Measurements from ENCODE around the gene CYP2D6. TPM values are rescaled to one million over a fixed set of nuclear protein-coding genes. Genes with fewer than 3 reads are reported as not detected.
A peak's percentile ranks its signal among the peaks of the same experiment; 100 is the strongest.

Gene CYP2D6
- polyA plus RNA-seq, 4 donors = 1.8 to 14.8 (median 4.6) TPM

DNA sequence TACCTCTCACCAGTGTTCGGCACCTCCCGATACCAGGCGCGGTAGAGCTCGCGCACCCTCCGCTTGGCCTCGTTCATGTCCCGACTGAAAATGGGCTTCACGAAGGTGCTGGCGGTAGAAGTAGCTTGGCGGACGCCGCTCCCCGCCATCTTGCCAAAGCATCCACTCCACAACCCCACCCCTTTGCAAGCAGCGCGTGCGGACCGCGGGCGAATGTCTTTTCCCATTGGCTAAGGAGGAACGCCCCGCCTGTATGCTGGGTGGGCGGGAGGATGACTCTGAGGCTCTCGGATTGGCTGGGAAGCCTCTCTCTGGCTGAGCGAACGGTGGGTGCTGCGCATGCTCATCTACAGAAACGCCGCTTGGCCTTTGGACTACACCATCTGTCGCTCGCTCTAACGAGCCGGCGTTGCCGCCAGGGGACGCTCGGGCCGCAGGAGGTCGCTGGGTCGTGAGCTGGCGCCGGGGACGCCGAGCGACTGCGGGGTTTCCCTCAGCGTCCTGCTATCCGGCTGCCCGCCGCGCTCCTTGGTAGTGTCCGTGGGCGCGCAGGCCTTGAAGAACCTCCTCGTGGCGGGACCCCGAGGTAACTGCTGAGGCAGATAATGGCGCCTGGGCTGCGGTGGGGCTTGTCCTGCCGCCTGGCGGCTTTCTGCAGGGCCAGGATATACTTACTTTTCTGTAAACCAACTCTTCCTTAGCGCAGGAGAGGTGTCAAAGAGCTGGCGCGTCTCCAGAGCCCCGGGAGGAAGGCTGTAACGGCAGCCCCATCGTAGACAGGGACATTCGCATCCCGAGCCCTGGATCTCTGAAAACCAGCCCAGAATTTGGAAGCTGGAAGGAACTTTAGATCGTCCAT is 39.8 kb downstream of the CYP2D6 start, which contains the start of gene NDUFA6:
TSS of gene NDUFA6 (minus strand) at position 177 of the 859 bp plus-strand sequence. CDS start at position 149, 28 bp downstream.
- DNase-seq (ENCODE audit: low read depth in 4 of 4, low spot score in 2 of 4) = peak; percentile 90 to 98 (median 97)

DNA sequence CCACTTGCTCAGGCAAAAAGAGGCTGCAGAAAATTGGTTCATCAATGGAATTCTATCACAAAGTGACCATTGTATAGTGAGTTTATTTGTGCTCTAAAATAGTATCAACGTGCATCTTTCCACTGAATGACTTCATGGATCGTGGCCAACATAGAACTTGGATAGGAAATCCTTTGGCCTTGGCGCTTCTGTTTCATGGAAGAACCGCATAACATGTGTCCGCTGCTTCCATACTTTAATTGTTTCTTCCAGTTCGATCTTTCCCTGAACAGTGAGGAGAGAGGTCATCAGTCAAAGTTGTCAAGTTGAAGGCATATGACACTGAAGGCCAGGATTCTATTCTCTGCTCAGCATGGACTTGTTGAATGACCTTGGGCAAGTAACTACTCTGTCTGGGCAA is 44.6 kb downstream of the CYP2D6 start:
- DNase-seq (ENCODE audit: low read depth in 4 of 4, low spot score in 2 of 4) = no peak

DNA sequence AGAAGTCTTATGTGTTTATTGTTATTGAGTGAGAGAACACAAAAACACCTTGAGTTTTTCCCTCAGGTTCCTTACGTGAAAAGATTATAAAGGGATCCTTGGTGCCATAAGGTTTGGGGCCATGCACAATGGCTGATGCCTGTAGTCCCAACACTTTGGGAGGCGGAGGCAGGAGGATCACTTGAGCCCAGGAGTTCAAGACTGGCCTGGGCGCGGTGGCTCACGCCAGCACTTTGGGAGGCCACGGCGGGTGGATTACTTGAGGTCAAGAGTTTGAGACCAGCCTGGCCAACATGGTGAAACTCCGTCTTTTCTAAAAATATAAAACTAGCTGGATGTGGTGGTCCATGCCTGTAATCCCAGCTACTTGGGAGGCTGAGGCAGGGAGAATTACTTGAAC is 45.7 kb downstream of the CYP2D6 start:
- no peak for DNase-seq (ENCODE audit: low read depth in 4 of 4, low spot score in 2 of 4)

DNA sequence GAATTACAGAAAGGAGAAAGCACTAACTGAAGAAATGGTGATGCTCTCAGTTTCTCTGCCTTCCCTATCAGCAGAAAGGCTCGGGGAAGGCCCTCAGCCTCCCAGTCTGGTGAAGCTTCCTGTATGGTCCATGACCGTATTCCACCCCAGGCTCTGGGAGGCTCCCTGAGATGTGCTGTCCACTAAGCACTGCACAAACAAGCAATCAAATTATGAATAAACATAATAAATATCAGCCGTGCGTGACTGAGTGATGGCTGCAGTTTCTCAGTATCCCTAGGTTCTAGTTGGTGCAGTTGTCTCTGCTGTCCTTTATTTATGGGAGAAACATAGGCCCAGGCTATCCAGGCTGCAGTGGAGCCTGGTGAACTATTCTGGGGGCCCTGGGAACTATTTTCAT is 47.5 kb downstream of the CYP2D6 start:
- DNase-seq (ENCODE audit: low read depth in 4 of 4, low spot score in 2 of 4) = no peak

- DNase-seq (ENCODE audit: low read depth in 4 of 4, low spot score in 2 of 4) = peak in 1 of 4 donors; percentile 43
Observed at GRCh38 chr22:42080287-42080686, 50.3 kb downstream of the CYP2D6 start.

DNA sequence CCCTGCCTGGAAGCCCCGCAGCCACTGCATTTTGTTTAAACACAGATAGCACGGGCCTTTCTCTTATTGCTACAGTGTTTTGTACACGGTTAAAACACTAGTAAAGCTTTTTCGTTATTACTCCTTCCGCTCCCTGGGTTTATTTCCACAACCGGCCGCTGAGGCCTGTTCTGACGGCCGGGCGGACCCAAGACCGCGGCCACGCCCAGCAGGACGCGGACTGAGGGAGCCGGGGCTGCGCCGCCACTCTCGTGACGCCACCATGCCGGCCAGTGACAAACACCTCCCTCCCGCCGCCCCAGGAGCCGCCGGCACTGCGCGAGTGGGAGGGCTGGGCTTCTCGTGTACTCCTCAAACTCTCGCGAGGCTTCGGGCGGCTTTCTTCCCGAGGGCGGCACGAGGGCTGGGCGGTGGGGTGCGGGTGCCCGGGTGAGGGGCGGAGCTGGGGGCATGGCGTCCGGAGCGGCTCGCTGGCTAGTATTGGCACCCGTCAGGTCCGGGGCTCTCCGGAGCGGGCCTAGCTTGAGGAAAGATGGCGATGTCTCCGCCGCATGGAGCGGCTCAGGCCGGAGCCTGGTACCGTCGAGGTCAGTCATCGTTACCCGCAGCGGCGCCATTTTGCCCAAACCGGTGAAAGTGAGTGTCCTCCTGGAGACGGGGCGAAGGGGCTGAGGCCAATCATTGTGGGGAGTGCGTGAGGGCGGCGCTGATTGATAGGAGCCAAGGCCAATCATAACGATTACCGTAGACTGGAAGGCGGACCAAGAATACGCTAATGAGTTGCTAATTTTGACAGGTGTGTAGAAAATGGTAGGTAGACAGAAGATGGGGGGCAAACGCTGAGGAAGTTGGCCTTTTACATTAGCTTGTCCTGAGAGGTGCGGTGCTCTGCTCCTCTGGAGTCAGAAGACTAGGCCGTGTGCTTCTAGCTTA is 51.0 kb downstream of the CYP2D6 start, which contains the start of gene SMDT1:
TSS of gene SMDT1 (plus strand) at position 382 of the 933 bp plus-strand sequence. CDS start at position 451, 69 bp downstream.
- DNase-seq (ENCODE audit: low read depth in 4 of 4, low spot score in 2 of 4) = peak; percentile 96 to 99 (median 97)

DNA sequence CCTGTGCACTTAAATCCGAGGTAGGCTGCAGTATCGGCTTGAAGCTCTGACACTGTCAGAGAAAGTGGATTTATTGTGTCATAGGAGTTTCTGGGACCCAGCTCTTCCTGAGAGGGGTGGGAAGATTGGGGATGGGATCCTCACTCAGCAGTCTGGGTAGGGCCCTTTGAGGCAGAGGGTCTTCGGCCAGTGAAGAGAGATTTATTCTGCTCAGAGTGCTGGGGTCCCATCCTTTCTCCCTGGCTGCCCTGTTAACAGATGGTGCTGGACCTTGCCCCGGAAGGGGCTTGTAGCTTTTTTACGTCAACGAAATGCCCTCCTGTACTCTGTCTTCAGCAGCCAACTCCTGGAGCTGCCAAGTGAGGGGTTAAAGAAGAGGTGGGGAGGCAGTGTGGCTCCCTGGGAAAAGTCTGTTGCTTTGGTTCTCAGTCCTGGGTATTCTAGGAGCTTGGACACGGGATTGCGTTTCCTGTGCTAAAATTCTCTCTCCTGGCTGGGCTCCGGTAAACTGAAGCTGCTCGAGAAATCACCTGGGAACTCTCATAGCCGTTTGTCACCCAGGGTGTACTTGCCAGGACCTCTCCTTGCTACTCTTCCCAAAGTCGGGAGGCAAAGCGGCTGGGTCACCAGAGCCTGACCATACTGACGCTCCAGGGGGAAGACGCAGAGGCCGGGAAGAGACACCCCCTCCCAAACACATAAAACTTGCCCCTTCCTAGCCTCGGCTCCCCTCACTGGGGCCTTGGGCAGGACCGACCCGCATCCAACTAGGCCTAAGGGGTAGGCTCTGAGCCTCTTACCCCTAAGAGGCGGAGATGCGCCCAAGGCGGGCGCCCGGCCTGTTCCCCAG is 51.9 kb downstream of the CYP2D6 start:
- DNase-seq (ENCODE audit: low read depth in 4 of 4, low spot score in 2 of 4) = no peak

DNA sequence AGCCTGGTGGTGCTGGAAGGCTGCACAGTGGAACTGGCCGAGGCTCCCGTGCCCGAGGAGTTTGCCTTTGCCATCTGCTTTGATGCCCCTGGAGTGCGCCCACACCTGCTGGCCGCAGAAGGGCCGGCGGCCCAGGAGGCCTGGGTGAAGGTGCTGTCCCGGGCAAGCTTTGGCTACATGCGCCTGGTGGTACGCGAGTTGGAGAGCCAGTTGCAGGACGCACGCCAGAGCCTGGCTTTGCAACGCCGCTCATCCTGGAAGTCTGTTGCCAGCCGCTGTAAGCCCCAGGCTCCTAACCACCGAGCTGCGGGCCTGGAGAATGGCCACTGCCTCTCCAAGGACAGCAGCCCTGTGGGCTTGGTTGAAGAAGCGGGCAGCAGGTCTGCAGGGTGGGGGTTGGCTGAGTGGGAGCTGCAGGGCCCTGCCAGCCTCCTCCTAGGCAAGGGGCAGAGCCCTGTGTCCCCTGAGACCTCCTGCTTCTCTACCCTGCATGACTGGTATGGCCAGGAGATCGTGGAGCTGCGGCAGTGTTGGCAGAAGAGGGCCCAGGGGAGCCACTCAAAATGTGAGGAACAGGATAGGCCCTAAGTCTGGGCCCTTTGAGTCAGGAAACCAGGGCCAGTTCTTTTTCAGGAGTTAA is 53.0 kb downstream of the CYP2D6 start:
- no peak for DNase-seq (ENCODE audit: low read depth in 4 of 4, low spot score in 2 of 4)

- DNase-seq (ENCODE audit: low read depth in 4 of 4, low spot score in 2 of 4) = no peak
Observed at GRCh38 chr22:42076764-42077485, 53.7 kb downstream of the CYP2D6 start.

Other genes starting within 250 kb of the CYP2D6 start
- gene SHISA8, start 215.7 kb downstream of the CYP2D6 start, polyA plus RNA-seq (ENCODE audit: insufficient read length in 4 of 4) = 1 to 10 TPM in 2 of 4 donors, under 1 TPM in 2; 0.28 to 1.9 (median 0.93) TPM
- gene TNFRSF13C, start 204.0 kb downstream of the CYP2D6 start, polyA plus RNA-seq (ENCODE audit: insufficient read length in 4 of 4) = 1 to 10 TPM in 3 of 4 donors, under 1 TPM in 1; 0.82 to 3.9 (median 2.6) TPM
- gene CENPM, start 183.7 kb downstream of the CYP2D6 start, polyA plus RNA-seq (ENCODE audit: insufficient read length in 4 of 4) = 10 to 100 TPM; 11.0 to 21.0 (median 16.9) TPM
- 1 to 10 TPM; 6.1 to 7.8 (median 7.1) TPM for gene SEPTIN3, start 161.4 kb downstream of the CYP2D6 start, polyA plus RNA-seq (ENCODE audit: insufficient read length in 4 of 4)
- gene WBP2NL, start 132.0 kb downstream of the CYP2D6 start, polyA plus RNA-seq (ENCODE audit: insufficient read length in 4 of 4) = 1 to 10 TPM; 3.2 to 8.0 (median 5.3) TPM
- 10 to 100 TPM; 24.9 to 32.5 (median 27.8) TPM for gene NAGA, start 60.0 kb downstream of the CYP2D6 start, polyA plus RNA-seq (ENCODE audit: insufficient read length in 4 of 4)
- gene PHETA2, start 56.6 kb downstream of the CYP2D6 start, polyA plus RNA-seq (ENCODE audit: insufficient read length in 4 of 4) = 10 to 100 TPM in 3 of 4 donors, 1 to 10 TPM in 1; 9.4 to 14.7 (median 11.4) TPM
- 100 to 1,000 TPM in 3 of 4 donors, 10 to 100 TPM in 1; 85.4 to 115 (median 110) TPM for gene SMDT1, start 51.1 kb downstream of the CYP2D6 start, polyA plus RNA-seq (ENCODE audit: insufficient read length in 4 of 4)
- 100 to 1,000 TPM in 3 of 4 donors, 10 to 100 TPM in 1; 97.2 to 122 (median 115) TPM for gene NDUFA6, start 40.0 kb downstream of the CYP2D6 start, polyA plus RNA-seq (ENCODE audit: insufficient read length in 4 of 4)
- 10 to 100 TPM; 26.2 to 32.6 (median 28.1) TPM for gene TCF20, start 139.8 kb upstream of the CYP2D6 start, polyA plus RNA-seq (ENCODE audit: insufficient read length in 4 of 4)